GM18505 (cell line): Measurements from ENCODE around the gene MAVS.

Experiments used
- ATAC-seq: cut with Tn5 transposase; IDR thresholded peaks from one replicate; pipeline ENCODE4 v1.9.1; 2021; ENCODE audit not compliant: unreplicated experiment
- POLR2A ChIP-seq: IDR thresholded peaks from 4 replicates; pipeline ENCODE4 v1.6.1; 2011; ENCODE audit warnings: borderline replicate concordance; ENCODE audit not compliant: insufficient read depth, insufficient read length; ENCODE audit errors: extremely low read depth

The MAVS gene

DNA sequence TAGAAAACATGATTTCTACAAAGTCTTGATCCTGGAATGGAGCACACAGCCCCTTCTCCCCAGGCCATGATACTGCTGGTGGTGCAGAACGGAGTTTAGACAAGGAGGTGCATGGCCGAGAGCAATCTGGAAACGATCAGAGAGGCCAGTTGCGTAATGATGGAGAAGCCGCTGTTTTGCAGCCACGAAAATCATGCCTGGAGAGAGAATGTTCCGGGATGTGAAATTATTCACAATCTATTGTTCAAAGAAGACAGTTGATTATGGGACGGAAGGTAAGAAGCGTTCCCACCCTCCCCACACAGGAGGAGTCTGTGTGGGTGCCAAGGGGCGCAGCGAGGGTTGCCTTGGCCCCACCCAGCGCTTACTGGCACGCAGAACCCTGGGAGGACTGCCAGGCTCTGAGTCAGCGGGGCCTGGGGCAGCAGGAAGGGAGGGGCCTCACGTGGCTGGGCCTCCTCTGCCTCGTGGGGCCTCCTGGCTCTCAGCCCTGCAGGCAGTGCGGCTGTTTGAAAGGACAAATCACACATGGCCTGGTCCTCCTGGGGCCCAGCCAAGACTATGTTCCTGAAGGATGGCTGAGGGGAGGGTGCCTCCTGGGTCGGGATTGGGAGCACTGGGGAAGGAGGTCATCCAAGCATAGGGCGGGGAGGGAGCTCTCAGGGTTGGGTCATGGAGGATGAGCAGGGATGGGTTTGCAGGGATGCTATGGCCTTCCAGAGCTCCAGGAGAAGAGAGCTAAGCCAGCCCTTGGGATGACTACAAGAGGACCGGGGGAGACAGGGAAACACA is 35.0 kb upstream of the MAVS start:
- ATAC-seq = peak; percentile 62
- TF ChIP-seq POLR2A = no peak

GRCh38 chr20:3812259-3812681 is 34.4 kb upstream of the MAVS start:
- TF ChIP-seq POLR2A = no peak
- ATAC-seq = no peak

DNA sequence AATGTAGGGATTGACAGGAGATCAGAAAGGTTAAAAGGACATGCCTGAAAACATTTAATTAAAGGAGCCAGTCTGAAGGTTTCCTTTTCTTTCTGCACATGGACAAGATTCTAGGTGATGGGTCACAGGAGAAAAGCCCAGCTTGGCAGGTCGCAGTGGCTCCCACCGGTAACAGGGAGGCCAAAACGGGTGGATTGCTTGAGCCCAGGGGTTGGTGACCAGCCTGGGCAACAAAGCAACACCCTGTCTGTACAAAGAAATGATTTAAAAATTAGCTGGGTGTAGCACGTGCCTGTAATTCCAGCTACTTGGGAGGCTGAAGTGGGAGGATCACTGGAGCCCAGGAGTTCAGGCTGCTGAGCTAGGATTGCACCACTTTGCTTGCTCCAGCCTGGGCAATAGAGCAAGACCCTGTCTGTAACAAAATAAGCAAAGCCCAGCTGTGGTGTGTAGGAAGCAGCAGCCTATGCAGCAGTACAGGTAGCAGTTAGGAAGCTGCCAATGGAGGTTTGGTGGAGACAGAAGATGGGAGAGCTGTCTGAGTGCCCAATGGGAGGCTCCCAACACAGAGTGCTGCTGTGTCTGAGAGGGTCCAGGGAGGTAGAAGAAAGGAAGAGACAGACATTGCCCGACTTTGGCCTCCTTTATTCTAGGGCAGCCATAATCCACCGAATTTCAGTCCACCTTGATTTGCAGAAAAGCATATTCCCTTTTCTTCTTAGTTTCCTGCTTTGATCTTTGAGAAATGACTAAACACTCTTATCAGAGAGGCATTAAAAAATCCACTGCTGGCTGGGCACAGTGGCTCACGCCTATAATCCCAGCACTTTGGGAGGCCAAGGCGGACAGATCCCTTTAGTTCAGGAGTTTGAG is 33.4 kb upstream of the MAVS start:
- ATAC-seq = no peak
- TF ChIP-seq POLR2A = no peak

- ATAC-seq = no peak
- TF ChIP-seq POLR2A = no peak
These were observed 32.6 kb upstream of the MAVS start for GRCh38 chr20:3813848-3814581.

DNA sequence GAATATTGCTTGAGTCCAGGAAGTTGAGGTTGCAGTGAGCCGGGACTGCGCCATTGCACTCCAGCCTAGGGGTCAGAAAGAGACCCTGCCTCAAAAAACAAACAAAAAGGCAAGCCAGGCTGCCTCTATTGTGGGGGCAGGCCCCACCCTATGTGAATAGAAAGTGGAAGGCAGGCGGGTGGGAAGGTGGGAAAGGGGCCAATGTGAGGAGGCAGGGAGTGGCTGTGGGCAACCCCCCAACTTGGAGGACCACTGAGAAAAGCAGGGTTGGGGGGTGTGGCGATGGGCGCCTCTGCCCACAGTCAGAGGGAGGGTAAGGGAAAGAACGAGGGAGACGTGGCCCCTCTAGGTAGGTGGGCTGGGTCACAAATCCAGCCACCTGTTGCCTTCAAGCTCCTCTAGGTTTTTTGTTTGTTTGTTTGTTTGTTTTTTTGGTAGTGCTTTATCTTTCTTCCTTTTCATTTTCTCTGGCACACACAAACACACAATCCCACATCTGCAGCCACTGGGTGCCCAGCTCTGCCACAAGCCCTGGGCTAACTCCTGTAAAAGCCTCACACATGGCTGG is 31.6 kb upstream of the MAVS start:
- TF ChIP-seq POLR2A = no peak
- no peak for ATAC-seq

GRCh38 chr20:3815703-3816315 is 30.8 kb upstream of the MAVS start:
- no peak for TF ChIP-seq POLR2A
- ATAC-seq = no peak

- no peak for TF ChIP-seq POLR2A
- no peak for ATAC-seq
These were observed 28.2 kb upstream of the MAVS start for GRCh38 chr20:3818155-3819151.

DNA sequence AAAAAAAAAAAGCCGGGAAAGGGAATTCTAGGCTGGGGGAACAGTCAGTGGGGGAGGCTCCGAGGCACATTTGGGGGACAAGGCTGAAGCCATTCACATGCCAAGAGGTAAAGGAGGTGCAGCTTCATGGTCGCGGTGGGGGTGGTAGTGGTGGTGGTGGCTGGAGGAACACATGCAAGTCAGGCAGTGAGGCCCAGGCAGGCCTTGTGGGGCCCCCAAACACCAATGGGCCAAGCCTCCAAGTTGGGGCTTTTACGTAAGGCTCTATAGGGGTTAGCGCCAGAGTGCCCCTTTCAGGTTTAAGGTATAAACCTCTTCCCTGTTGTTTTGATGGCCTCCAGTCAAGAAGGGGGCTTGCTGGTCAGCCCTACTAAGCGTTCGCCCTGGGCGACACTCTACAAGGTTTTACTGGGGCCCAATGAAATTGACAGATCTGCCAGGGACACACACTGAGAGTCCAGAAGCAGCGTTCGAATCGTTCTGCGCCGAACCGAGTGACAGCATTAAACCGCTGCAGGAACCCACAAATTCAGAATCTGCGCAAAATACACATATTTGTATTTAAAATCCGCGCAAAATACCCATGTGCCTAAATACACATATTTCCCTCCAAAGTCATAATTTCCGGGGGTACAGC is 27.1 kb upstream of the MAVS start:
- TF ChIP-seq POLR2A = no peak
- ATAC-seq = no peak

- TF ChIP-seq POLR2A = peak; percentile 93
These were observed 26.4 kb upstream of the MAVS start, which contains the start of gene AP5S1 for GRCh38 chr20:3820048-3820900. Gene AP5S1 (plus strand): TSS chr20:3820547. CDS start chr20:3822118, 1,571 bp downstream.

More at GRCh38 chr20:3820048-3820900, 26.4 kb upstream of the MAVS start, which contains the start of gene AP5S1:
- ATAC-seq = peak; percentile 81
